HG03175 (cell line): Measurements from ENCODE around the gene PLEKHN1.
"Not testable (repeated sequence)": the region's sequence is repeated elsewhere in the genome, so short reads cannot be mapped to it uniquely, and the experiment has no call there.

Experiments
- ATAC-seq: cut with Tn5 transposase; IDR thresholded peaks from one replicate; pipeline ENCODE4 v1.9.1; 2021; ENCODE audit warnings: mild to moderate bottlenecking, moderate library complexity; ENCODE audit not compliant: unreplicated experiment

PLEKHN1 gene

DNA sequence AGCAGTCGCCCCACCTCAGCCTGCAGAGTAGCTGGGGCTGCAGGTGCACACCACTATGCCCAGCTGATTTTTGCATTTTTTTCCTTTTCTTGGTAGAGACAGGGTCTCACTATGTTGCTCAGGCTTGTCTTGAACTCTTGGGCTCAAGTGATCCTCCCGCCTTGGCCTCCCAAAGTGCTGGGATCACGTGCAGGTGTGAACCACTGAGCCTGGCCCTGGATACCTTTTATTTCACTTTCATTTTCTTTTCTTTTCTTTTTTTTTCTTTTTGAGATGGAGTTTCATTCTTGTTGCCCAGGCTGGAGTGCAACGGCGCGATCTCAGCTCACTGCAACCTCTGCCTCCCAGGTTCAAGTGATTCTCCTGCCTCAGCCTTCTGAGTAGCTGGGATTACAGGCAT lies 25.0 kb downstream of the PLEKHN1 start:
- ATAC-seq = not testable (repeated sequence)

DNA sequence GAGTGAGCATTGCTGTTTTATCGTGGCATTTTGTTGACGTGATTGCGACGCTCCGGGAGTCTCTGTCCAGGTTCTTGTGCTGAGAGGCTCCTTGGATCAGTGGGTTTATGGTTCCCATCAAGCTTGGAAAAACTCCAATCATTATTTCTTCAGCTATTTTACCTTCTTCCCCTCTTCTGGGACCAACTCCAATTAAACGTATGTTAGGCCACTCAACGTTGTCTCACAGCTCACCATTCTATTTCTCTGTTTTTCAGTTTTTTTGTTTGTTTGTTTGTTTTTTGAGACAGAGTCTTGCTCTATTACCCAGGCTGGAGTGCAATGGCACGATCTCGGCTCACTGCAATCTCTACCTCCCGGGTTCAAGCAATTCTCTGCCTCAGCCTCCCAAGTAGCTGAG lies 25.6 kb downstream of the PLEKHN1 start:
- no peak for ATAC-seq

DNA sequence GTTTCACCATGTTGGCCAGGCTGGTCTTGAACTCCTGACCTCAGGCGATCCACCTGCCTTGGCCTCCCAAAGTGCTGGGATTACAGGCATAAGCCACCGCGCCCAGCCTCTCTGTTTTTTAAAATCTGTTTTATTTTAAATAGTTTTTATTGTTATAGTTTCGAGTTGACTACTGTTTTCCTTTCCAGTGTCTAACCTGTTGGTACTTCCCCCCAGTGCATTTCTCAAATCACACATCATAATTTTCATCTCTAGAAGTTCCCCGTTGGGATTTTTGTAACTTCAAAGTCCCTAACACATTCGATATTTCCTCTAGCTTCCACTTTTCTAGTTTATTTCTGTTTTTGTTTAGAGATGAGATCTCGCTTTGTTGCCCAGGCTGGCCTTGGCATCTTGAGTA lies 26.1 kb downstream of the PLEKHN1 start:
- ATAC-seq = no peak

- ATAC-seq = no peak
Measured at GRCh38 chr1:993379-993995, 27.2 kb downstream of the PLEKHN1 start.

GRCh38 chr1:994546-994945 lies 28.3 kb downstream of the PLEKHN1 start:
- not testable (repeated sequence) for ATAC-seq

DNA sequence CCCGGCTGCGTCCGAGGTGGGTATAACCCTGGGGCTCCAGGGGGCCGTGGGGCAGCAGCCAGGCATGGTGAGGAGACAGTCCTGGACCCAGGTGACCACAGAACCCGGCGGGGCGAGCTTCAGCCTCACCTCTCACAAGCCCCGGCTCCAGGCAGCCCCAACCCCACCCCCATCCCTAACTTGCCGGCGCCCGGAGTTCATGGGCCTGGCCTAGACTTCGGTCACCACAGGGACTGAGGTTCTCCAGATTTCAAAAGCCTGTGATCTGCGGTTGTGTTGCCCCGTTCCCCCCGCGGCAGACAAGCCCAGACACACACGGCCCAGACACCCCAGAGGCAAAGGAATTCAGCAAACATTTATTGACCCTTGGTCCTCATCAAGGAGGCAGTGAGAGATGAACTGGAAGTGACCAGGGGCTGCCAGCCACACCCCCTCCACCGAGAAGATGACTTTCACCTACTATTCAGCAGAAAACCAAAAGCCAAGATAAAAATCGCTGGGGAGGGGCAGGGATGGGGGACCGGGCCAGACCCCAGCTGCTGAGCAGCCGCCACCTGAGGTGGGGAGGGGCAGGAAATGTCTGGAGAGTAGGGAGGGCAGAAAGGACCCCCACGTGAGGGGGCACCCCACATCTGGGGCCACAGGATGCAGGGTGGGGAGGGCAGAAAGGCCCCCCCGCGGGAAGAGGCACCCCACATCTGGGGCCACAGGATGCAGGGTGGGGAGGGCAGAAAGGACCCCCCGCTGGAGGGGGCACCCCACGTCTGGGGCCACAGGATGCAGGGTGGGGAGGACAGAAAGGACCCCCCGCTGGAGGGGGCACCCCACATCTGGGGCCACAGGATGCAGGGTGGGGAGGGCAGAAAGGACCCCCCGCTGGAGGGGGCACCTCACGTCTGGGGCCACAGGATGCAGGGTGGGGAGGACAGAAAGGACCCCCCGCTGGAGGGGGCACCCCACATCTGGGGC lies 29.7 kb downstream of the PLEKHN1 start:
- no peak for ATAC-seq

DNA sequence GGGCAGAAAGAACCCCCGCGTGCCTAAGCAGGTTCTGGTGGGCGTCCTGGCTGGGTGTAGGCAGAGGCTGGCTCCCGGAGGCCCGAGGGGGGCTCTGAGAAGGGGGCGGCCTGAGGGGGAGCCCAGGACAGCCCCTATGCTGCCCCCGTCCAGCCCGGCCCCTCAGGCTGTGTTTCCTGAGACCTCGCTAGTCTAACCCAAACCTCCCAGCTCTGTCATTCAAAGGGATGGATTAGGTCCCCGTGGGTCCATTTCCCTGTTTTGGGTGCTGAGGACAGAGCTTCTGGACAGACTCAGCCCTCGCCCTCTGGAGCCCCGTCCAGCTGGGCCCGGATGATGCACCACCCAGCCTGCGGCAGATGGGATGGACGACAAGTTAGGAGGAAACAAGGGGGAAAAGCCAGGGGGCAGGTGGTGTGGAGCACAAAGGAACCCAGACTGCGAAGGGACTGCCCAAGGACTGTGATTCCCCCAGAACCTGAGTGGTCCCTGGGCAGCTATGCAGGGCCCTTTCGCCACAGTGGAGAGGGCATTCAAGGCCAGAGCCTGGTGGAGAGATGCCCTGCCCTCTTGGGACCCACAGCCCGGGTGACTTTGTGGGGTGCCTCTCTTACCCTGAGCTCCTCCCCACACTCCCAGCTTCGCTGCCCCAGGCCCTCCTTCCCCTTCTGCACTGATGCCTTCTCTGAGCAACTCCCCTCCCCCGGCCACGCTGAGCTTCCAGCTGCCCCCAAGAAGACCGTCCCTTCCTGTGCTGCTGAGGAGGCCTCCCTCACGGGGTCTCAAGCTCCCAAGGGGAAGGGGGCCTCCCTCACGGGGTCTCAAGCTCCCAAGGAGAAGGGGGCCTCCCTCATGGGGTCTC lies 30.8 kb downstream of the PLEKHN1 start:
- ATAC-seq = no peak

- ATAC-seq = no peak
Measured at GRCh38 chr1:997713-997992, 31.4 kb downstream of the PLEKHN1 start.

DNA sequence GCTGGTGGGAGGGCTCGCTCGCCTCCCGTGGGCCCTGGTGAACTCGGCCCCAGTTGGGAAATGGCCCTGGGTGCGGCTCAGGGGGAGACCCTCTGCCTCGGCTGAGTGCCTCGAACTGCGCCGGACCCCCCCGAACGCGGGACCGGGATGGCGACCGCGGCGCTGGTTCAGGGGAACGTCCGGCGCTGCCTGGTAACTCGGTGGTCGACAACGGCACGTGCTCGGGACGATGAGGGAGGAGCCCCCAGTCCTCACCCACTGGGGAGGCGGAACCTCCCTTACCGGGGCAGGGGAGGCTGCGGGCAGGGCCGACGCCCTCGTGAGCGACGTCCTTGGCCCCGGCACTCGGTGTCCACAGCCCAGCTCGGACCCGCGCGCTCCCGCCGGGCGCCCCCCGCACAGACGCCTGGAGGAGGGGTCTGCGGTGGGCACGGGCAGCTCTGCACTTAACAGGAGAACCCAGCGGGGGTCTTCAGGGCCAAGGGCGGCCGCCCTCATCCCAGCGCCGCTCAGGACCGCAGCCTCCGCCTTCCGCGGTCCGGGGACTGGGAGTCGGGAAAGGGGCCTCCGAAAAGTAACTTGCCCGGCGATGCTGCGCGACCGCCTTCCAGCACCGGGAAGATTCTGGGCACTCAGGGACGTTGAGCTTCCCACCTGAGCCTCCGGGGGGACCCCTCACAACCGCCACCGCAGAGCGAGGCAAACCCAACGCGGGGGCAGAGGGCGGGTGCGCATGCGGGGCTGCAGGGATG lies 31.9 kb downstream of the PLEKHN1 start:
- no peak for ATAC-seq

- ATAC-seq = no peak
Measured at GRCh38 chr1:998745-998994, 32.4 kb downstream of the PLEKHN1 start.

DNA sequence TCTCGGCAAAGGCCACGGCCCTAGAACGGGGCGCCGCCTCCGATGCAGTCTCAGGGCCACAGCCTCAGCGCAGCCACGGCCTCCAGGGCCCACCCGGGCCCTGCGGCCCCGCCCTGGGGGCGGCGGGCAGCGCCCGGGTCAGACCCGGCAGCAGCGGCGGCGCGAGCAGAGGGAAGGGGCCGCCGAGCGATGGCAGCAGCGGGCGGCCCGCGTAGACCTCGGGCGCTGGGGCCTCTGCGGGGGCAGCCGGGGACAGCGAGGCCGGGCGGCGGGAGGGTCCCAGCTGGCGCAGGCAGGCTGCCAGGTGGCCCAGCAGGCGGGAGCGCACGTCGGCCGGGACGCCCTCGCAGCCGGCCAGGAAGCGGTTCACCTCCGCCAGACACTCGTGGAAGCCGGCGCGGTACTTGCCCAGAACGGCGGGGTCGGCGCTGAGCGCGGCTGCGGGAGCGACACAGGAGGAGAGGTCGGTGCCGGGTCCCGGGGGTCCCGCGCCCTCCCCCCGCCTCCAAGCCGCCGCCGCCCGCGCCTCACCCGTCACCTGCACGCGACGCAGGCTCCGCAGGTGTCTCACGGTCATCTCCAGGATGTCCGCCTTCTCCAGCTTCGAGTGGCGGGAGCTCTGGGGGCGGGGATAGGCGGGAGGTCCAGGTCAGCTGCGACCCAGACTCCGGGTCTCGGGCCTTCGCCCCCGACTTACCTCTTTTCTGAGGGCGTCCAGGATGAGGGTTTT lies 32.9 kb downstream of the PLEKHN1 start:
- ATAC-seq = no peak

DNA sequence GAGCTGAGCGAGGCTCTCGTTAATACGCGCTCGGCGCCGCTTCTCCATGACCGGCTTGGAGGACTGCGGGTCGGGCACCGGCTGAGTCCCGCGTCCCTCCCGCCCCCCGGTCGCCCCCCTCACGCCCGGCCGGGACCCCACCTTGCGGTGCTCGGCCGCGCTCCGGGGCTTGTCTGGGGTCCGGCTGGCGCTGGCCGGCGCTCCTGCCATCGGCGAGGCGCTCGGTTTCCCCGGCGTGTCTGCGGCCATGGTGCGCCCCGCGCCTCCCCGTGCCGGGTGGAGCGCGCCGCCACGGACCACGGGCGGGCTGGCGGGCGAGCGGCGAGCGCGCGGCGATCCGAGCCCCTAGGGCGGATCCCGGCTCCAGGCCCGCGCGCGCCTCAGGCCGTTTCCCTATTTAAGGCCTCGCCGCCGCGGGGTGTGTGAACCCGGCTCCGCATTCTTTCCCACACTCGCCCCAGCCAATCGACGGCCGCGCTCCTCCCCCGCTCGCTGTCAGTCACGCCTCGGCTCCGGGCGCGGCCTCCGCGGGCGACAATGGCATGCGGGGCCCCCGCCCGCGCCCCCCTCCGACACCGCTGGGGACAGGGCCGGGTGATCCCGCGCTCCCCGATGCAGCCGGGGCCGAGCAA lies 33.6 kb downstream of the PLEKHN1 start, which contains the start of gene HES4:
TSS of gene HES4 (minus strand) at position 373 of the 632 bp plus-strand sequence. CDS start at position 249, 124 bp downstream.
- no peak for ATAC-seq

GRCh38 chr1:1000357-1001056 lies 34.2 kb downstream of the PLEKHN1 start:
- ATAC-seq = no peak

DNA sequence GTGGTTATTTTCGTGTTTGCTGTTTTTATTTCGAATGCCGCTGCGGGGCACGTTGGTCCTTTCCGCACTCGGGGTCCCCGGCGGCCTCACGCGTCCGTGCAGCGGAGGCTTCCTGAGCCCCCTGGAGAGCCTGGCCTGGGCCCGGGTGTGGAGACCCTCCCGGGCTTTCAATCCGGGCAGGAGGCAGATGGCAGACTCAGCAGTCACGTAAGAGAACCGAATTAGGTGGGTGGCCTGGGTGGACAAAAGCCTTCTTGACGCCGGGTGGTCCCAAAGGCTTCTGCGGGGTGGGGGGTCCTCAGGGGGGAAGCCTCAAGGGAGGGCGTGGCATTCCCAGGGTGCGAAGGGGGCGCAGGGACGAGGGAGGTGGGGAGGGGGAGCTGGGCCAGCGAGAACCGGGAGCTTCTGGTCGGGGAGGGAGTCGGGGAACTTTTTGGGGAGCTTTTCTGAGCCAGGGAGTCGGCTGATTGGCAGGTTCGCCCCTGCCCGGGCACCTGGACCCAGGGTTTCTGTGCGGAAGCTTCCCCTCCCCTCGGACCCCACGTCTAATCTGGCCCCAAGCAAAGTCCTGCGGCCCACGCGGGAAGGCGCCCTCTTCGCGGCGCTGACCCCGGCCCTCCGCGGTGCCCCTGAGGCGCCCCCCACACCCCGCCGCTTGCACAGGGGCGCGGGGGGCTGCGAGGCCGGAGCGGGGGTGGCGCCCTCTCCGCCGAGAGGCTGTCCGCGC lies 34.9 kb downstream of the PLEKHN1 start:
- no peak for ATAC-seq

DNA sequence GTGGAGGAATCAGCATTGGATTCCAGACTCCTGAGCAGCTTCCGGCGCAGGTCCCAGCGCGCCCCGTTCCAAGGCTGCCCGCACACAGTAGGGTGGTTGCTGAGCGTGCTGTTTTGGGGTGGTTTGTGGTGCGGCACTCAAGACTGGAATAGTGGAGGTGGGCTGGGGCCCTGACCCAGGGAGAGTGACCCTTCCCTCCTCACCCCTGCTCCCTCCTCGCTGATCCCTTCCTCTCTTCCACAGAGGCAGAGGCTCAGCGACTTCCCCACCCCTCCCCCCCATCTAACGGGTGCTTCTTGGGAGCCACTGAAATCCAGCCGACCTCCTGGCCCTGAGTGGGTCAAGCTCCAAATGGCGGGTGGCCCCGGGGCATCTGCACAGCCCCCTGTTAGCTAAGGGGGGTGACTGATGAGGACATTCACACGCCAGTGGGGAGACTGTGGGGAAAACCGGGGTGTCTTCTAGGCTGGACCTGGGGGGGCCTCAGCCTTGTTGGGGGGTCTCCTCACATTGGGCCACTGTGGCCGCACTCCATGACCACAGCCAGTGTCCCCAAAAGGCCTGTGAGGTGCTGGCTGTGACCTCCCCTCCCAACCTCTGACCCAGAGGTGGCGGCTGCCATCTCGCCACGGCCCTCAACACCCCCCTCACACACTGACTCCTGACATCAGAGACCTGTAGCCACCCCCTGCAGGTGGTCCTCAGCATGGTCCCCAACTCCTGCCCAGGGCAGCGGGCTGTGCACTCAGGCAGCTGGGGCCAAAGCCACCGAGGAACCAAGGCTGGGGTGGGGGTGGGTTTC lies 37.5 kb downstream of the PLEKHN1 start:
- no peak for ATAC-seq

DNA sequence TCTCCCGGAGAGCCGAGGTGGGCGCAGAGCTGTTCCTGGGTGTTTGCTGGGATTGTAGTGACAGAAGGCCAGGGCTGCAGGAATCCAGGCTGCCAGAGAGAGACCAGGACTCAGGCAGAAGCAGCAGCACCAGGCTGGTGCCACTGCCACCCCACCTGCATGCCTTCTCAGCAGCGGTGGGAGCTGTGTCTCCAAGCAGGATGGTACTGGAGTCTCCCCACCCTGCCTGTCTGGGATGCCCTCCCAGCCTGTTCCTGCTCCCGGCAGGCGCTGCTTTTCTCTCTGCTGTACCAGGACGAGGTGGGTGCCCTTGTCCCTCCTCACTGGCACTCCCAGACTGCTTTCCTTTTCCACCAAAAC lies 38.1 kb downstream of the PLEKHN1 start:
- no peak for ATAC-seq

GRCh38 chr1:1004780-1005697 lies 38.8 kb downstream of the PLEKHN1 start:
- no peak for ATAC-seq
